ENCODE data around the gene SGF29.

The SGF29 gene

DNA sequence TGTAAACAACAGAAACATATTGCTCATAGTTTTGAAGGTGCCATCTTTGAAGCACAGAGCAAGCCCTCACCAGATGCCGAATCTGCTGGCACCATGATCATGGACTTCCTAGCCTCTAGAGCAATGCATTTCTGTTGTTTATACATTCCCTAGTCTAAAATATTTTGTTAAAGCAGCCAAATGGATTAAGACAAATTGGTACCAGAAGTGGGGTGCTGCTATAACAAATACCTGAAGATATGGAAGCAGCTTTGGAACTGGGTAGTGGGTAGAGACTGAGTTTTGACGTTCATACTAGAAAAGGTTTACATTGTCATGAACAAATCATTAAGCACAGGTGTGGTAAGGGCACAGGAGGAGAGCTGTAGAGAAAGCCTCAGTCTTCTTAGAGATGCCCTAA lies 13.6 kb downstream of the SGF29 start:
- Mint-ChIP-seq H3K36me3 (ENCODE audit: low read depth) (peaks cover 46% of the 10 kb centered on the region), H3K27ac (no peak overlapping the region), H3K4me1 (peaks cover 15% of the 10 kb centered on the region), H3K9me3 (peaks cover 28% of the 10 kb centered on the region), H3K27me3 (ENCODE audit: low read depth, poor library complexity) (no peaks in the 10 kb centered on the region), H3K4me3 (no peak overlapping the region)
- TF ChIP-seq, protein P1, sequence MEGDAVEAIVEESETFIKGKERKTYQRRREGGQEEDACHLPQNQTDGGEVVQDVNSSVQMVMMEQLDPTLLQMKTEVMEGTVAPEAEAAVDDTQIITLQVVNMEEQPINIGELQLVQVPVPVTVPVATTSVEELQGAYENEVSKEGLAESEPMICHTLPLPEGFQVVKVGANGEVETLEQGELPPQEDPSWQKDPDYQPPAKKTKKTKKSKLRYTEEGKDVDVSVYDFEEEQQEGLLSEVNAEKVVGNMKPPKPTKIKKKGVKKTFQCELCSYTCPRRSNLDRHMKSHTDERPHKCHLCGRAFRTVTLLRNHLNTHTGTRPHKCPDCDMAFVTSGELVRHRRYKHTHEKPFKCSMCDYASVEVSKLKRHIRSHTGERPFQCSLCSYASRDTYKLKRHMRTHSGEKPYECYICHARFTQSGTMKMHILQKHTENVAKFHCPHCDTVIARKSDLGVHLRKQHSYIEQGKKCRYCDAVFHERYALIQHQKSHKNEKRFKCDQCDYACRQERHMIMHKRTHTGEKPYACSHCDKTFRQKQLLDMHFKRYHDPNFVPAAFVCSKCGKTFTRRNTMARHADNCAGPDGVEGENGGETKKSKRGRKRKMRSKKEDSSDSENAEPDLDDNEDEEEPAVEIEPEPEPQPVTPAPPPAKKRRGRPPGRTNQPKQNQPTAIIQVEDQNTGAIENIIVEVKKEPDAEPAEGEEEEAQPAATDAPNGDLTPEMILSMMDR (IDR thresholded peaks at IDR 0.05), result no peak
- DNase-seq, result no peak

DNA sequence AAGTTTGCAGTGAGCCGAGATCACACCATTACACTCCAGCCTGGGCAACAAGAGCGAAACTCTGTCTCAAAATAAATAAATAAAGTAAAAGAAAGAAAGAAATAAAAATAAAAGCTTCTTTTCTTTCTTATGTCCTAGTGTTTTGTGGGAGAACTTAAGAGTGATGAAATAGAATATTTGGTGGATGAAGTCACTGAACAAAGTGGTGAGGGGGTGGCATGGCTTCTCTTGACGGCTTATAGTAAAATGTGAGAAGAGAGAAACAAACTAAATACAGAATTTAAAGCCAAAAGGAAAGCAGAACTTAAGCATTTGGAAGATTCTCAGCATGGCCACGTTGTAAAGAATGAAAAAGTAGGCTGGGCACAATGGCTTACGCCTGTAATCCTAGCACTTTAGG lies 15.3 kb downstream of the SGF29 start:
- Mint-ChIP-seq H3K27ac (peak overlapping the region; percentile 38), H3K9me3 (peaks cover 28% of the 10 kb centered on the region), H3K36me3 (ENCODE audit: low read depth) (peaks cover 46% of the 10 kb centered on the region), H3K4me1 (peaks cover 32% of the 10 kb centered on the region), H3K4me3 (no peak overlapping the region), H3K27me3 (ENCODE audit: low read depth, poor library complexity) (no peaks in the 10 kb centered on the region)
- TF ChIP-seq, protein P1 (IDR thresholded peaks at IDR 0.05), result no peak
- no peak for DNase-seq

DNA sequence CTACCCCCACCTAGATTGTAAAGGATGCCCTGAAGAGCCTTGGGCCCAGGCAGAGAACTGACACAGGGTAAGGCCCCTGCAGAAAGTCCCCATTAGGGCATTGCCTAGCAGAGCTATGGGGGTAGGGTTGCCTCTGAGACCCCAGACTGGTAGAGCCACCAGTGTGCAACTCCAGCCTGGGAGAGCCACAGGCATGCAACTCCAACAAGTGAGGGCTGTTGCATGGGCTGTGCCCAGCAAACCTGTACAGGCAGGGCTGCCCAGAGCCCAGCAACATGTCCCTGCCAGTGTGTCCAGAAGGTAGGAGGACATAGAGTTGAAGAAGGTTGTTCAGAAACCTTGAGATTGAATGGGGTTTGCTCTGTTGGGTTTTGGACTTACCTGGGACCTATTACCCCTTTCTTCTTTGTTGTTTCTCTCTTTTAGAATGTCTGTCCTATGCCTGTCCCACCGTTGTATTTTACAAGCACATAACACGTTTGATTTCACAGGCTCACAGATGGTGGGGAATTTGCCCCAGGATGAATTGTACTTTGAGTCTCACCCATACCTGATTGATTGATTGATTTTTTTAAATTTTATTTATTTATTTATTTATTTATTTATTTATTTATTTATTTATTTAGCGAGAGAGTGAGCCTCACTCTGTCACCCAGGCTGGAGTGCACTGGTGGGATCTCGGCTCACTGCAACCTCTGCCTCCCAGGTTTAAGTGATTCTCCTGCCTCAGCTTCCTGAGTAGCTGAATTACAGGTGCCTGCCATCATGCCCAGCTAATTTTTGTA lies 16.4 kb downstream of the SGF29 start:
- no peak for DNase-seq
- TF ChIP-seq, protein P1 (IDR thresholded peaks at IDR 0.05), result no peak
- Mint-ChIP-seq H3K27ac (no peak overlapping the region), H3K4me3 (no peak overlapping the region), H3K4me1 (peaks cover 42% of the 10 kb centered on the region), H3K27me3 (ENCODE audit: low read depth, poor library complexity) (no peaks in the 10 kb centered on the region), H3K9me3 (peaks cover 26% of the 10 kb centered on the region), H3K36me3 (ENCODE audit: low read depth) (peaks cover 40% of the 10 kb centered on the region)

DNA sequence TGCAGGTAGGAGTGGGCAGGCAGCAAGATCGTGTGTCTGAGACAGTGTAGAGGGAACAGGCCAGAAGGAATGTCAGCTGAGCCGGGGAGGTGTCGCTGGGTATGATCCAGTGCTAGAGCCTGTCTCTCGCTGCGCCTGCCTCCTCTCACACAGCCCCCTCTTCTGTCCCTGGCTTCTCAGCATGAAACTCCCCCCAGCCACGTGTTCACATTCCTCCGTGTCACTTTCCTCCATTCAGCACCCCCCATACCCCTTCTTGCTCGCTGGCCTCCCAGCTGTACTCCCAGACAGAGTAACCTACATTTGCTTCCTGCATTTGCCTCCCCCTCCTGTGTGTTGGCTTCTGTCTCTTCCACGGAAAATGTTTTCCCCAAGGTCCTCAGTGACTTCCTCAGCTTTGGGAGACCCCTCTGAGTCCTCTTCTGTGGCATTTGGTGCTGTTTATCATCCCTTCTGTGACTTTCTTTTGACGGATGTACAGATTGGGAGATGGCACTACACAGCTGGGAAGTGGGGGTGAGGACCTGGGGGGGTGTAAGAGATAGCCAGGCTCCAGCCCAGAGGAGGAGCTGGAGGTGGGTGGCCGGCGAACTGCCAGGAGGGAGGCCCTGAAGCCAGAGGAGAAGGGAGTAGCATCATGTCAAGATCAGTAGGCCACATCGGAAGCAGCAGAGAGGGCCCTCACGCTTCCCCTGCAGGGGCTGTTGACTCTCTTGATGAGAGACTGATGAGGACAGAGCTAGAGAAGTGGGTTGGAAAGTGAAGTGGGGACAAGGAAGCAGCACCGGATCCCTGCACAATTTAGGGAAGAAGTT lies 19.2 kb downstream of the SGF29 start:
- peaks cover 42% of the 10 kb centered on the region for H3K4me1 Mint-ChIP-seq
- H3K27ac Mint-ChIP-seq, result peak overlapping the region; percentile 96
- peaks cover 24% of the 10 kb centered on the region for H3K36me3 Mint-ChIP-seq (ENCODE audit: low read depth)
- peaks cover 4% of the 10 kb centered on the region for H3K9me3 Mint-ChIP-seq
- H3K27me3 Mint-ChIP-seq (ENCODE audit: low read depth, poor library complexity), result no peaks in the 10 kb centered on the region
- peak overlapping the region; percentile 31 for H3K4me3 Mint-ChIP-seq
- TF ChIP-seq, protein P1 (IDR thresholded peaks at IDR 0.05), result no peak
- peak; percentile 54 for DNase-seq

DNA sequence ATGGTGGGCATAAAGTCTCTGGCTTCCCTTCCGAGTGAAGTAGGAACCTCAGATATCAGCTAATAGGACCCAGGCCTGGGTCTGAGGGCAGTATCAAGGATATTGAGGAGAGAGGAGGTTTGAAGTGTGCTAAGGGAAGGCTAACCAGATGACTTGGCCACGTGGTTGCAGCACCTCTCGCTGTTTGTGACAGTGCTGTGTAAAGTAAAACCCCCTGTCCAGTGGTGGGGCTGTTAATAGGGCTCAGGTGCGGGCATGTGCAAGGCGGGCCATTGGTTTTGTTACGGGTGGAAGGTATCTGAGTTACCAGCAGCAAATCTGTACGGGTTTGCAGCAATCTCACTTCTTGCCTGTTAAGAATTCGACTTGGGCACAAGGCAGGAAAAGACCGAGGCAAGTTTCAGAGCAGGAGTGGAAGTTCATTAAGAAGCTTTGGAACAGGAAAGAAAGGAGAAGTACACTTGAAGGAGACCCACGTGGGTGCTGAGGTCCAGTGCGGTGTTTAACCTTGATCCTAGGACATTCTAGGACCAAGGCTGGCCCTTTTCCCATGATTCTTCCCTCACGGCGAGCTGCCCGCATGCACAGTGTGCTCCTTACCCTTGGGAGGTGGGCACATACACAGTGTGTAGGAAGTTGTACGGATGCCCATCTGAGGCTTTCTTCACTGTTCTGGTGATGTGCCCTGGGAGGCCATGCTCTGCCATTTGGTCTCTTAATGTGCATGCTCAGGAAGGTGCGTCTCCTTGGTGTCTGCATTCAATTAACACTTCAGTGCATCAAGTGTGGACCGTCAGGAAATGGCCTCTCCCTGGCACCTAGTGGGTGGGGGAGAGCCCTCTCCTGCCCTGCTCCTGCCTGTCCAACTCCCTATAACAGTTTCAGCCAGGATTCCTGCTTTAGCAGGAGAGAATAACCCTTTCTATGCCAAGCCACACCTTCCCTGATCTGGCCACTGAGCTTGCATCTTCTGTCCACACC lies 20.3 kb downstream of the SGF29 start:
- H3K36me3 Mint-ChIP-seq (ENCODE audit: low read depth), result peaks cover 21% of the 10 kb centered on the region
- H3K9me3 Mint-ChIP-seq, result no peaks in the 10 kb centered on the region
- no peaks in the 10 kb centered on the region for H3K27me3 Mint-ChIP-seq (ENCODE audit: low read depth, poor library complexity)
- TF ChIP-seq, protein P1 (IDR thresholded peaks at IDR 0.05), result no peak
- no peak for DNase-seq
- no peak overlapping the region for H3K4me3 Mint-ChIP-seq
- peak overlapping the region; percentile 96 for H3K27ac Mint-ChIP-seq
- H3K4me1 Mint-ChIP-seq, result peaks cover 42% of the 10 kb centered on the region
